Stimulated activated CD4-positive, alpha-beta T cell treated with anti-CD3 and anti-CD28 coated beads, Interleukin-12 subunit alpha, Interleukin-12 subunit beta, amount 100 ng/mL, for 4 hours (primary cell): ENCODE data around the gene NEBL.
"Not testable (repeated sequence)": the region's sequence is repeated elsewhere in the genome, so short reads cannot be mapped to it uniquely, and the experiment has no call there.

Experiments
- DNase-seq: peaks from one replicate; pipeline ENCODE4 v3.0.0-alpha.2; 2020

The NEBL gene, protein sequence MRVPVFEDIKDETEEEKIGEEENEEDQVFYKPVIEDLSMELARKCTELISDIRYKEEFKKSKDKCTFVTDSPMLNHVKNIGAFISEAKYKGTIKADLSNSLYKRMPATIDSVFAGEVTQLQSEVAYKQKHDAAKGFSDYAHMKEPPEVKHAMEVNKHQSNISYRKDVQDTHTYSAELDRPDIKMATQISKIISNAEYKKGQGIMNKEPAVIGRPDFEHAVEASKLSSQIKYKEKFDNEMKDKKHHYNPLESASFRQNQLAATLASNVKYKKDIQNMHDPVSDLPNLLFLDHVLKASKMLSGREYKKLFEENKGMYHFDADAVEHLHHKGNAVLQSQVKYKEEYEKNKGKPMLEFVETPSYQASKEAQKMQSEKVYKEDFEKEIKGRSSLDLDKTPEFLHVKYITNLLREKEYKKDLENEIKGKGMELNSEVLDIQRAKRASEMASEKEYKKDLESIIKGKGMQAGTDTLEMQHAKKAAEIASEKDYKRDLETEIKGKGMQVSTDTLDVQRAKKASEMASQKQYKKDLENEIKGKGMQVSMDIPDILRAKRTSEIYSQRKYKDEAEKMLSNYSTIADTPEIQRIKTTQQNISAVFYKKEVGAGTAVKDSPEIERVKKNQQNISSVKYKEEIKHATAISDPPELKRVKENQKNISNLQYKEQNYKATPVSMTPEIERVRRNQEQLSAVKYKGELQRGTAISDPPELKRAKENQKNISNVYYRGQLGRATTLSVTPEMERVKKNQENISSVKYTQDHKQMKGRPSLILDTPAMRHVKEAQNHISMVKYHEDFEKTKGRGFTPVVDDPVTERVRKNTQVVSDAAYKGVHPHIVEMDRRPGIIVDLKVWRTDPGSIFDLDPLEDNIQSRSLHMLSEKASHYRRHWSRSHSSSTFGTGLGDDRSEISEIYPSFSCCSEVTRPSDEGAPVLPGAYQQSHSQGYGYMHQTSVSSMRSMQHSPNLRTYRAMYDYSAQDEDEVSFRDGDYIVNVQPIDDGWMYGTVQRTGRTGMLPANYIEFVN

GRCh38 chr10:20897146-20897825 is at the start of gene NEBL:
Gene NEBL, minus strand, starts transcription at chr10:20897311. Its CDS starts 106 bp downstream, at chr10:20897205.
- DNase-seq = no peak

- DNase-seq = no peak
Observed at GRCh38 chr10:20945546-20946332, 48.6 kb upstream of the NEBL start.

GRCh38 chr10:20944789-20945502 is 47.8 kb upstream of the NEBL start:
- DNase-seq = no peak

DNA sequence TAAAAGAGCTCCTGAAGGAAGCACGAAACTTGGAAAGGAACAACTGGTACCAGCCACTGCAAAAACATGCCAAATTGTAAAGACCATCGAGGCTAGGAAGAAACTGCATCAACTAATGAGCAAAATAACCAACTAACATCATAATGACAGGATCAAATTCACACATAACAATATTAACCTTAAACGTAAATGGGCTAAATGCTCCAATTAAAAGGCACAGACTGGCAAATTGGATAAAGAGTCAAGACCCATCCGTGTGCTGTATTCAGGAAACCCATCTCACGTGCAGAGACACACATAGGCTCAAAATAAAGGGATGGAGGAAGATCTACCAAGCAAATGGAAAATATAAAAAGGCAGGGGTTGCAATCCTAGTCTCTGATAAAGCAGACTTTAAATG is 42.3 kb upstream of the NEBL start:
- DNase-seq = not testable (repeated sequence)

DNA sequence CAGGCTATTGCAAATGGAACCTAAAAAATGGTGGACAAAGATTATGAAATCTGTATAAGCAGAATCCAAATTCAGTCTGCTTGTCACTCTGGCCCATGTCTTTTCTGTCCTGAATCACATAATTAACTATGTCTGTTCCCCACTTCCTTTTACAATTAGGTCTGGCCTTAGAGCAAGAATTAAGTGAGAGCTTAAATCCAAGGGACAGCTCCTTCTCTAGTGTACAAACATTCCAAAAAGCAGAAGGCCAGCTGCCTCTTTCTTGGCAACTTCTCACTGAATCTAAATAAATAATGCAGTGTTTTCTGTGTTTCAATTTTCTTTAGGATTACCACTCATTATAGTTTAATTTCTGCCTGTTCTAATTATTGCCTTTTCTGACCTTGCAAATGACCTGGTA is 39.3 kb upstream of the NEBL start:
- DNase-seq = no peak

GRCh38 chr10:20935931-20936330 is 38.8 kb upstream of the NEBL start:
- no peak for DNase-seq

GRCh38 chr10:20935301-20935700 is 38.2 kb upstream of the NEBL start:
- DNase-seq = no peak

DNA sequence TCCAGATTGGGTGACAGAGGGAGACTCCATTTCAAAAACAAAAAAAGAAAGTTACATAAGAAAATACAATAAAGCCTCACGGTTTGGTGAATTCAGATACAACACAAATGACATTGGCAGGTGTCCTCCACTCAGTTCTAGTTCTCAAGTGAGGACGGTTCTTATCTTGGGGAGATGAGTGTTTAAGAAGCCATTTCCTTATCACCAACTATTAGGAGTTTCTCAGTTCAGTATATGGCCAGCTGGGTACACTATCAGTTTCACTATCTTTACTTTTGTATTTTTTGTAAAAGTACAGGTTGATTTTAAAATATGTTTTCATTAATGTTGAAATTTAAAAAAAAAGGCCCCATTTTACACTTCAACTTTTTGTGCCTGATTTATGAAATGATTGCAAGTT is 36.6 kb upstream of the NEBL start:
- DNase-seq = no peak

DNA sequence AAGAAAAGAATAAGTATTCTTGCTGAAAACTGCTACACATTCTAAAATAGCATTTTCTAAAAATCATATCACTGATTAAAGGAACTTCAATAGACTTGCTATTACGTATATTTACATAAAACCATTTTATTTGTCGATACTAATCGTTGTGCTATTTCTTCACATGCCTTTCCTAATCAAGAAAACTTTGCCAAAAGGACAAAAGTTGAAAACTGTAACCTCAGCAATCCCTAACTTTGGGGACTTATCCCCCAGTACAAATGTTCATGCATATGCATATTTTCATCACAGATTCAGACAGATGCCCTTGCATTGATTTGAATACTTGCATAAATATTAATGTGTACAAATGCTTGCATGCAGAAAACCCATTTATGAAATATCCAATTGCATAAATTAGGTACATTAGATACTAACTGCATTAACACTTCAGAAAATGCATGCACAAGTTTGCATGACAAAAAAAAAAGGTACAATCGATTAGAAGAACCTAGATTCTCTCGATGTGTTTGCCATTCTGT is 35.6 kb upstream of the NEBL start:
- DNase-seq = no peak

- no peak for DNase-seq
Observed at GRCh38 chr10:20931156-20931795, 34.2 kb upstream of the NEBL start.

DNA sequence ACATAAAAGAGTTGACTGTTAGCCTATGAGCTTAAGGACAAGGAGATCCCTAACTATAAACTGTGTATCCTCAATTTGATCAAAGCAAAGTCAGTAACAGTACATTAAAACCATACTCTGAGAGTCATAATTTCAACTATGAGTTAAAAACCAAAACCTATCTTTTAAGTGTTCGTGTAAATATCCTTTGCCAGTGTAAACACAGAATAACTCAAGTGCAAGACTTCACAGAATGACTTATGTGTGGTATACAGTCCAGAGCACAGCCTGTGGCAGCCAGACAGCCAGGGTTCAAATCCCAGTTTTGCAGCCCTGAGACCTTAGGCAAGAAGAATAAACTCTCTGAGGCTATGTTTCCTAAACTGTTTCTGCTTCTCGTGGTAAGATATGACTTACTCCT is 30.3 kb upstream of the NEBL start:
- DNase-seq = no peak

GRCh38 chr10:20922451-20922850 is 25.3 kb upstream of the NEBL start:
- DNase-seq = no peak

DNA sequence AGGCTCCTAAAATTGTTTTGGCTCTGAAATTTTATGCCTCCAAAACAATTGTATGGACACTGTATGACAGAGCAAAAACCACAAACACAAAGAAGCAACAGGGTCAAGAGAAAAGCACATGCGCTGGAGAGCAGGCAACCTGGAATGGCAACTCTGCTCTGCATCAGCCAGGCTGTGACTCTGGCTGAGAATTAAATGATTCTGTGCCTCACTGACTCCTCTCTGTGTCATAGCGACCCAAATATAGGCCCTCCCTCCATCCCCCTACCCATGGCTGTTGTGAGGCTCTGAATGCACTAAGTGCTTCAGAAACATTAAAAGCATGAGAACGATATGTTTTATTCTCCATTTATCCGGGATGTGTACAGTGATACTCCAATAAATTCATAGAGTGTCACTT is 24.9 kb upstream of the NEBL start:
- no peak for DNase-seq

GRCh38 chr10:20920061-20920460 is 22.9 kb upstream of the NEBL start:
- no peak for DNase-seq

GRCh38 chr10:20919481-20919880 is 22.4 kb upstream of the NEBL start:
- no peak for DNase-seq

DNA sequence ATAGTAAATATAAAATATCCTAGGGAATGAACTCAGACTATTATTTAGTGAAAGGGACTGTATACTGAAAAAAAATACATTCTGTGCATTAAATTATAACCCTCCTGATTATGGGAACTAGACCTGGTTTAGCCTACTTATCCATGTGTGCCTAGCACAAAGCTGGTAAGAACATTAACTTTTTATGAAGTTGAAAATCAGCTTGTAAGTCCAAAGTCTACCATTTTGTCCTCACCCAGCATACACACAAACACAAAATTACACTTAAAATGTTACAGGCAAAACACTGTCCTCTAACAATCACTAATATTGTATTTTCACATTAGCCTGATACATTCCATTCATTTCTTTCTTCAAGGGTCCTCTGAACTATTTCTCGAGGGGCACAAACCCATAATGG is 19.9 kb upstream of the NEBL start:
- DNase-seq = no peak

GRCh38 chr10:20912969-20913368 is 15.9 kb upstream of the NEBL start:
- no peak for DNase-seq

- no peak for DNase-seq
Observed at GRCh38 chr10:20911626-20912025, 14.5 kb upstream of the NEBL start.

GRCh38 chr10:20909801-20910200 is 12.7 kb upstream of the NEBL start:
- DNase-seq = no peak

DNA sequence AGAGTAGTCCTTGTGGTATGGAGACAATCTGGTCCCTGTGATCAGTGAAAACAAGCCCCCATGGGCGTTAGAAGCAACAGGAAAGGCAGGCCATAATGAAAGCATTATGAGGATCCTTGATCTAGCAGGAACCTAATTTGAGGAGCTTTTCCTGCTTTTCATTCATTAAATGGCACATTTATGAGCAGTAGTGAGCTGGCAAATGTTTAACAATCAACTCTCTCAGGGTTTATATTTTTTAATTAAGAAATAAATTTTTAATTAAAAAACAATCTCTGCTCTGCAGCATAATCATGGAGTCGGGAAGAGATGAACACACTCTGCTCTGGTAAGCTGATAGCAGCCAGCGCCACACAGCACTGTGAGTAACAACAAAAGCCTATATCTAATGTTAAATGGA is 11.3 kb upstream of the NEBL start:
- no peak for DNase-seq
